GM21381 (cell line): ENCODE results near the gene CADPS.
A peak's percentile ranks its signal among the peaks of the same experiment; 100 is the strongest.

Source experiments
- ATAC-seq: cut with Tn5 transposase; IDR thresholded peaks from one replicate; pipeline ENCODE4 v1.9.1; 2021; ENCODE audit warnings: mild to moderate bottlenecking, moderate library complexity; ENCODE audit not compliant: unreplicated experiment

Gene CADPS

DNA sequence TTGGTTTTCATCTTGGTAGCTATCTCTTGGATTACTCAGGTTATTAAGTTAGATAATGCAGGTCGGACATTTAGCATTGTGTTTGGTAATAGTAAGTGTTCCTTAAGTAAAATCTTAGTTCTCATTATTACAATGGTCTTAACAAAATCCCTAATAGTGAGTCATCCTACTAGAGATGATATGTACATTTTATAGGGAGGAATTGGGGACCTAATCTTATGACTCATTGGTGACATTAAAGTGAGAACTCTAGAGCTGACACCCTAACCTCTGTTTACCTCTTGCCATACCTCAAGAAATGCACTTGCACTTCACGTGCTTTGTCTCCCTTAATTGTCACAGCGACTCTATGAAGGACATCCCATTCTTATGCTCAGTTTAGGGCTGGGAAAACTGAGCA, 174.9 kb downstream of the CADPS start:
- ATAC-seq: no peak

DNA sequence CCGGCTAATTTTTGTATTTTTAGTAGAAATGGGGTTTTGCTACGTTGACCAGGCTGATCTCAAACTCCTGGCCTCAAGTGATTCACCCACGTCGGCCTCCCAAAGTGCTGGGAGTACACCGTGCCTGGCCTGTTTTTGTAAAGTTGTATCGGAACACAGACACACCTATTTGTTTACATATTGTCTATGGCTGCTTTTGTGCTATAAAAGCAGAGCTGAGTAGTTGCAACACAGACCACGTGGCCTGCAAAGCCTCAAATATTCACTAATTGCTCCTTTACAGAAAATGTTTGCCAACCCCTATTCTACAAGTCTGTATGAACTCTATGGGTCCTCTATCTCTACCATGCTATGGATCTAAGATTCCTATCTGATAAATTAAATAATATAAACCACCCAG, 175.5 kb downstream of the CADPS start:
- ATAC-seq: no peak

DNA sequence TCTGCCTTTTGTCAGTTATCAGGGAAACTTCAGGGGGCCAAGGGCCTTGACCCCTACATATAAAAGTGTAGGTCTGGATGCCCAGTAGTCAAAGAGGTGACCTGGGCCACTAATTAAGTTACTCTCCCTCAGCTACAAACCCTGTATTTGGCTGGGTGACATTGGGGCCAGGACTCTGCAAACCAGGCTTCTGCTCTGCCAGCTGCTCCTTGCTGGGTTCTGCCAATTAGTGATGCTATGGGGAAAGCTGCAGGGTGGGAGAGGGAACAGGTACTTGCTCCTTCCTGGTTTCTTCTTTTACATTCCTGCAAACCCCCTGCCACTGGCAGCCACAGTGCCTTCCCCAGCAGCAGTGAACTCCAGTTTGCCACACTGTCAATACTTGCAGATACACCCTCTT, 179.2 kb downstream of the CADPS start:
- no peak for ATAC-seq

DNA sequence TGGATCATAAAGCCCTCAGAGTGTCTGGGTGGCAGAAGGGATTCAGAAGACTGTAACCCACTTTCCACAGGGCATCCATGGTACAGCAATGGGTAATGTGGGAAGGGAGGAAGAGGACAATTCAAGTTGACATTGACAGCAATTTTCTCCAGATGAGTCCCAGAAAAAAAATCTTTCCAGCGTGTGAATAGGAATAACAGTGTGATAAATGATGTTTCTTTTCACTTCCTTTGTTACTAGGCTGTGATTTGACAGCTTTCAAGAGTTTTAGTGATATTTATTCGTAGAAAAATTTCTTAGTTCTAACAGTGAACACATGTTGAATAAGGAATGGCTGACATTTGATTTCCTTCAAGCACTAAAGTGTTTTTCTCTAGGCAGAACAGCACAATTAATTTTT, 186.4 kb downstream of the CADPS start:
- ATAC-seq: no peak

DNA sequence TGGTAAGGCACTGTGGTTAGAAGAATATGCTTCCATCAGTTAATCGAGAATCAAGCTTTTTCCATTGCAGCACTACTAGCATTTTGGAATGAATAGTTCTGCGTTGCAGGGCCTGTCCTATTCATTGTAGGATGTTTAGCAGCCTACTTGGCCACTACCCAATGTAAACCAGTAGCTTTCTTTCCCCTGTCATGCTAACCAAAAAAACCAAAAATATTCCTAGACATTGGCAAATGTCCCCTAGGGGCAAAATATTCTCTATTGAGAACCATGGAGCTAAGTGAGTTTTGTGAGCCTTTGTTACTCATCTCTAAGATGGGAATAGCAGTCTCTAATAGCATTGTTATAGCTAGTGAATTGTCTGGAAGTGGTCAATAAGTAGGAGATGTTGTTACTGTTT, 187.2 kb downstream of the CADPS start:
- ATAC-seq: no peak

DNA sequence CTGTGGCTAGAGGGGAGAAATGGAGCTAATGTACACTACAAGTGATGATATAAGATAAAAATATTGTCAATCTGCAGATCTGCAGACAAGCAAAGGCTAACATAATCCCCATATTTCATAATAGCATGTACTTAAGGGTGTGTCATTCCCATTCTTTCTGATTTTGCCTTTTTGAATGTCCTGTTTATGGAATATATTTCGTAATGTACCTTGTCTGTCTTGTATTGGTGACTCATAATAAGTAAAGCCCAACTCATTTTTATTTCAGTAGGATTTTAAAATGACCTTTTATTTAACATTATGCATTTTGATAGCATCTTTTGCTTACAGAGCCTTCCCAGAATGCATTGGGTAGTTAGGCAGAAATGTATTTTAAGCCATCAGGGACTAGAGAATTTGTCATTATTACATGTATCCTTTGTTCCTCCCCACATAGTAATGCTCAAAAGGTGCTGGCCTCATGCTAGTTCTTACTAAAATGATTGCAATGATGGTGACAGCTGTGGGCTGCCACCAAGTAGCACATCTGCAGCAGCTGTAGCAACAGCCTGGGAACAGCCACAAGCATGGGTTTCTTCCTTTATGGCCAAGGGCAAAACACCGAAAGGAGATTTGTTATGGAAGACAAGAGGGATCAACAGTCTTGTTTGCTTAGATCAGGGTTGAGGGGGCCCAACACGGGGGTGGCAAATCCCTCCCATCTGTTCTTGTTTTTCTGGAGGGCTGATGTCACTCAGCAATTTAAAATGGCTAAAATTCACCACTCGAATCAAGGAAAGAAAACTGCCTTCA, 188.5 kb downstream of the CADPS start:
- no peak for ATAC-seq

DNA sequence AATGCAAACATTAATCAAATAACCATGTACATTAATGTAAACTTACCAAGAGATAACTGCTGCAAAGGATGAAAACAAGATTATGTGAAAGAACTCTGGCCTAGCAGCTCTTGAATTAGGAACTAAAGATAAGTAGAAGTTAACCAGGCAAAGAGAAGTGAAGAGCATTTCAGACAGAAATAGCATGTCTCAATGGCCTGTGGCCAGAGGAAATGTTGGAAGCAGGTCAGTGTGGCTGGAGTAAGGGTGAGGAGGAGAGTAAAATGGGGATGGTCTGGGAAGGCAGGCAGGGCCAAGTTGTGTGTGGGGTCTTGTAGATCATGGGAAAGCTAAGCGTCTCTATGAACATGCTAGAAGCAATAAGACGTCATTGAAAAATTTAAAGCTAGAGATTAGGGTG, 192.4 kb downstream of the CADPS start:
- no peak for ATAC-seq

DNA sequence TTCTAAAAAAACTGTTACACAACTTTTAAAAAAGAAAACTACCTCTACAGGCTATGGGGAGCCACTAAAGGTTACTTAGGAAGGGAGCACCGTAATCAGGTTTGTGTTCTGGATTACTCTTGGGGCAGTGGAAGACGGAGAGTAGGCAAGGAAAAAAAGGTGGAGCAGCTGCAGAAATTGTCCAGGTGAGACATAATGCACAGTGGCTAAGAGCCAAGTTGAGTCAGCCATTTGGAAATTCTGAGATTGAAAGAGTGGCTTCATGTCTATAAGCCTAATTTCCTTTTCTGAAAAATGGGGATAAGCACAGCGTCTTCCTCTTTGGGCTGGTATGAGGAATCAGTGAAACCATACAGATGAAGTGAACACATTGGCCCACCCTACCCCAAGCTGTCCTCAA, 195.2 kb downstream of the CADPS start:
- no peak for ATAC-seq

DNA sequence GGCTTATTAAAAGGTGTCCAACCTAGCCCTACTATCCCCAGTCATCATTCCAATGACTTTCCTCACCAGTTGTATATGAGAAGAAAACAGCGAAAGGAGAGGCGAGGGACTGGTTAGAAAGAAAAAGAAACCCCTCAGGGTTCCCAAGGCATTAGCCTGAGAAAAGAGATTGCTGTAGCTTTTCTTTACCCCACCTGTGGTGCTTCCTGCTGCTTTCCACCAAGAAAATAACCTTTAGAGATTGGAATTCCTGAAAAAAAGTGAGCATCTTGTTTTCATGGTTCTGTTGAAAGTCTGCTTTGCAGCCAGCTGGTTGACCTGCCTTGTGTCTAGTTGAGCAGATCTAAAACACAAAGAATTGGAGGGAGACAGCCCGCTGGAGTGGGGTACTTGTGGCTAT, 196.4 kb downstream of the CADPS start:
- no peak for ATAC-seq

DNA sequence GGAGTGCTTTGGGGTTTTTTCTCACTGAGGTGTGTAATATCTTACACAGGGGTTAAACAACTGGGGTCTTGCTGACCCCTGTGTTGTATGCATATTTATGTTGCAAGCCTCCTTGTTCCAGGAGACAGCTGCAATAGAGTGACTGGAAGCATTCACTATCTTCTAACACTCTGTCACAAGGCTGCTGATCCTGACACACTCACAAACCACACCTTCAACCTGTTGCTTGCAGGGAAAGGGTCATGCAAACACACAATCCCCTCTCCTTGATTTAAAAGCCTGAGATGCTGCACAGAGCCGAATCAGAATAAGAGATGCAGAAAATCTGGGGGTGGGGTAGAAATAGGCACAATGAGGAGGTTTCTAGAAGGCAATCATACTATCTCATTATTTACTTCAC, 197.3 kb downstream of the CADPS start:
- ATAC-seq: no peak

DNA sequence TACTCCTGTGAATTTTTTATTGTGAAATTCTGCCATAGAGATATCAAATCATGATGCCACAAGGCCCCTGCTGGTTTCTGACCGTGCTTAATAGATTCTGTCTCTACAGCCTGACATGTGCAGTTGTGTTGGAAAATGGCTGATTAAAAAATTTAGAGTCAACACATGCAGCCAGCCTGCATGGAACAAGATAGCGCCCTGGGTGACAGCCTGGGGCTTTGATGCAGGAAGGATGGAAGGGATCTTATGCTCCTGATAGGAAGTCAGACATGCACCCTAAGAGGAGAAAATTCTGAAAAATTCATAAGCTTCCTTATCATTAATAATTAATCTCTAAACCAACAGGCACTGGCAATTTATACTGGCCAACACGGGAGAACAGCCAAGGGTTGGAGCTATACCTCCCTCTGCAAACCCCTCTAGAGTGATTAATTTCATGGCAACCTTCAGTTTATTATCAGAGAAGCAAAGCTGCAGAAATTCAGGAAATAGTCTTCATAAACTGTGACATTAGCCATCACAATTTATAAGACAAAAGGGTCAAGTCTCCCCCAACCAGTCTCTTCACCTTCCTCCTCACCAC, 198.4 kb downstream of the CADPS start:
- ATAC-seq: no peak

DNA sequence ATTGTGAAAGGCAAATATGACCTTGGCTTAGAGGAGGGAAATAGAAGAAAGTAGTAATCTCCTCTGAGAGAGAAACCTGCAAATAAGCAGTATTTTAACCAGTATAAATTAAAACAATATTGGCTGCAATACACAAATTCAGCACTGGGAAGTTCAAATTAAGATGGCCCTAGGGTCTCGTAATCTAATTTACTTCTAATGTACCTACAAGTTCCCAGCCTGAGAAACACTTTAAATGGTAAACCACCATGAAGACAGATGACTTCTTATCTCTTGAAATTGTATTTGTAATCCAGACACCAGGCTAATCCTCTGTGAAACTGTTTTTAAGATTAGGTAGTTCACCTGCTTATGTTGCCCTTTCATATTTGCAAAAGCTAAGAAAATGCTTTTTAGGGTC, 199.7 kb downstream of the CADPS start:
- no peak for ATAC-seq

DNA sequence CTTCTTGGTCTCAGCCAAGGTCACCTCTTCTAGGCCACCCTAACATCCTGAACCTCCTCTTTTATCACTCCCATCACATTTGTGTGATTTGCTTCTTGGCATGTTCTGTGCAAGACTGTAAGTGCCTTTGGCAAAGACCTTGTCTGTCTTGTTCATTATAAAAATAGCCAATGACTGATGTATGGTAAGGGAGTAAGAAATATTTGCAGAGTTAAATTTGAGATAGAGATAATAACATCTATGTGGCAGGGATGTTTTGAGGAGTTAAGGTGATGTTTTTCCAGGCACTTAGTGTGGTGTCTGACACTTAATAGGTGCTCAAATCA, 202.3 kb downstream of the CADPS start:
- no peak for ATAC-seq

DNA sequence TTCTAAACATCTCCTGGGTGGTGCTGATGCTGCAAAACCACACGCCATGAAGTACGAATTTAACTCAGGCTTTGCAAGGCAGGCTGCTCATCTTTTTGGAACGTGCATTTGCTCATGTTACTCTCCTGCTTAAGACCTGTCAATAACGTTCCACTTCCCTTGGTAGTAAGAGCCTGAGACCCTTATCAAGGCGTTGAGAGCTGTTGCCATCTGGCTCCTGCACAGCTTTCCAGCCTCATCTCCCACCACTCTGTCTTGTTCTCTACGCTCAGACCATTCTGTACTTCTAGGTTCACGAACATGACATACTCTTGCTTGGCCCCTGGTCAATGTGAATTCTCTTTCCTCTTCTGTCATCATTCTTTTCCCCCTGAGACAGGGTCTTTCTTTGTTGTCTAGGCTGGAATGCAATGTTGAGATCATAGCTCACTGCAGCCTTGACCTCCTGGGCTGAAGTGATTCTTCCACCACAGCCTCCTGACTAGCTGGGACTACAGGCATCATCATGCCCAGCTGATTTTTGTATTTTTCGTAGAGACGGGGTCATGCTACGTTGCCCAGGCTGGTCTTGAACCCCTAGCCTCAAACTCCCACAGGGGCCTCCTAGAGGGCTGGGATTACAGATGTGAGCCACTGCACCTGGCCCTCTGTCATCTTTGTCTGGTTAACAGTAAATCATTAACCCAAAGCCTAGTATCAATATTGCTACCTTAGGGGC, 202.8 kb downstream of the CADPS start:
- no peak for ATAC-seq

DNA sequence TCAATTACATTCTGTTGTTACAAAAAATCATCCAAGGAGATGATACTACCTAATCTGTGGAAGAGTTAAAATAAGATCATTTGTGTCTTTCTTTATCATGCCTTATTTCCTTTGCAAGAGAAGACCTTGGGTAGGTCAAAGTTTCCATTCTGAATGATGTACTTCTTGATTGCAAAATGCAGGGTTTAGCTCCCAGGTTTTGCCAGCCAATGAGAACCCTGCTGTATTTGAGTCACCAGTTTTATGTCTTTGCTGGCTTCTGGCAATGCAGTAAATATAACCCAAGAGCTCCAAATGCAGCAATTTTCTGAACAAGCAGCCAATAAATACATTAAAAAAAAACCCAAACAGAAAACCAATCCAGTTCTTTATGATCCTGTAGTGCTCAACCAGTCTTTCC, 204.9 kb downstream of the CADPS start:
- ATAC-seq: no peak

DNA sequence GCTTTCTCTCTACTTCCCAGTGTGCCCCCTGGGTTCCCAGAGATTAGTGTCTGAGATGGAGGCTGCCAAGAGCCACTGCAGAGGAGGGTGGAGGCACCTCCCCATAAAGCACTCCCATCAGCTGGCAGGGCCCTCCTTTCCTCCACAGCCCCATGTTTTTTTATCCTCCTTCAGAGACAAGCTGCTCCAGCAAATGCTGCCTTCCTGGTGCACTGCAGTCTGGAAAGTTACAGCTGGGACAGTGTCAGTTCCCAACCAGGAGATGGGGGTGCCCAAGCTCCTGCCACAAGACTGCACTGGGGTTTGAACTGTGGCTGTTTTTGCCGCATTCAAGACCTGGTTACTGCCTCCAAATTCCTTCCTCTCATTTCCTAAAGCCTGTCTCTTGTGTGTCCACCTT, 206.1 kb downstream of the CADPS start:
- ATAC-seq: no peak

DNA sequence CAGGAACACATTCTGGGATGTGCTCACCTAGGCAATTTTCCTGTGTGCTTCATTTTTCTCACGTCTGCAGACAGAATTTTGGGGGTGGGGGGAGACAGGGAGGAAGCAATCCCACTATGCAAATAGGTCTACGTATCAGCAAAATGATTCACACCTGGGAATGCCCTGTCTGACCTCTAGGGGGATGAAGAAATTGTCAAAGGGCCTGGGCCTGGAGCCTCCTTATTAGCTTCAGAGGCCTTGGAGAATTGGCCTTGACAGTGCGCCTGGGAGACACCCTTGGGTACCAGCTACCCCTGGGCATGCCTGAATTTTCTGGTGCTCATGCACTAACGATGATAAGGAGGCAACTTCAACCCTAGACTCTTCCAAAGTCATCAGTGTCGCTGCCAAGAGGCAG, 207.5 kb downstream of the CADPS start:
- no peak for ATAC-seq

DNA sequence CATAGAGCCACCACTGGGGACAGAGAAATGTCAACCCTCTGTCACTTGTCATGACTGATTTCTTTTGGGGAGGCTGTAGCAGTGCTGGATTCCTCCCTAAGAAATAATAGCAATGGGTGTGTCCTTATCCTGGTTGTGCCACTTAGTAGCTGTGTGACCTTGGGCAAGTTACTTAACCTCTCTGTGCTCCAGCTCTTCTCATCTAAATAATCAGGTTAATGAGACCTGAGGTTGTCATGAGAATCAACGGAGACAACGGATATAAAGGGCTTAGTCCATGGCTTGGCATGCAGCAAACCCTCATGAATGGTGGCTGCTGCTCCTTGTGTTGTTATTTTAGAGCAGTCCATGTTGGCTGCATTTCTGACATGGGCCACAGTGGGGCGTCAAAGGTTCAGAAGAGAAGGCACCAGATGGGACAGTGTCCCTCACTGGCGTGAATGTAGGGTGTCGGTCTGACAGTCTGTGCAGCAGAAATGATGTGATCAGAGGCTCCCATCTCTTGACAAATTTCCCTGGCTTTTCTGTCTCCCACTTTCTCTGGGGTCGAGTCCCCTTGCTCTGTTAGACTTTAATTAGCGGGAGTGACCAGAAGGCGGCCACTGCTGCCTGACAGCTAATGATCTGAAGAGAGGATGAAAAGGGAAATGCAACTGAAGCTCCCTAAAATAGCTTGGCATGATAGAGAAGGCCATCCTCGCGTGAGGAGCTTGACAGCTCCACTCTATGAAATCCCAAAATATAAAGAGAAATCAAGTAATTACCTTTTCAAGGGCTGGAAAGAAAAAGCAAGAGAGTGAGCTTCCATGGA, 209.4 kb downstream of the CADPS start:
- peak; percentile 74 for ATAC-seq

DNA sequence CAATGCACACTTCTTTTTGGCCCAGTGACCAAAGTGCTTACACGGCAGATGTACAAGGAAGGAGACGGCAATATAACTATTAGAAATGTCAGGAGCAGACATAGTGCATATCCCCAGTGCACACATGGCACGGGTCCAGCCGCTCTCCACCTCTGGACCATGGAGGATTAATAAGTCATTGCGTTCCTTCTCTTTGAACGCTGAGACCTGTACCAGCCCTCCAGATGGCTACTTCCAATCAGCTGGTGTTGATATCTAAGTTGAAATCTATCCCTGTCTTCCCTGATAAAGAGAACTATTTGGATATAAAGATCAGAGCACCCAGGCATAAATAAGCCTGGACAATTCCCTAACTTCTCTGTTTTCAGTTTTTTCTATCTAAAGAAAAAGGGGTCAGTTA, 212.5 kb downstream of the CADPS start:
- no peak for ATAC-seq

DNA sequence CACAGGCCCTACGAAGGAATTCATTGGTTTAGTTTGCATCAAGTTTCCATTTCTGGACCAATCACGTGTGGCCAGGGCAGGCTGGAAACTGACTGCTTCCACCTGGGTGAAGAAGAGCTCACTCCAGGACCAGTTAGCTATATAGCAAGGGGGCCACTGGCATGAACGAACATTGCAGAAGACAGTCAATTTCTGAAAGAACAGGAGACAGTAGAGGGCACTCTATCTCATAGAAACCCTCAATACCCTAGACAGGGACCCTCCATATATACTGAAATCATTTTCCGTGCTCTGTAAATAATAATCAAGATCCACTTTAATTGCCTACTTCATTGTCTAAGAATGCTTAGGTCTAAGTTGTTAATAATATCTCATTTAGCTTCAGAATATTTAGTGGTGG, 215.6 kb downstream of the CADPS start:
- no peak for ATAC-seq

DNA sequence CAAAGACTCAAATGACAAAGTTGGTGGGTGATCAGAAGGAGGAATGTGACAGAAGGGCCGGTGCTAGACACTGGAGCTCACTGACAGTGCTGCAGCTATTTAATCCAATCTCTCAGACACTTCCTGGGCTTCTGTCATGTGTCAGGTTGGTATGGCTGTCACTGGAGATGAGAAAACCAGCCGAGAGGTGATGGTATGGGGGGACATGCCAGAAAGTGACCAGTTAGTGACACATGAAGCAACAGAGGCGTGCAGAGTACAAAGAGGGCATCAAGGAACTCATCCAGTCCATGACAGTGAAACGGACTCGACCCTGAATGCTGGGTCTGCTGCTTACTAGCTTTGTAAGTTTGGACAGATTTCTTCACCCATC, 219.5 kb downstream of the CADPS start:
- no peak for ATAC-seq
